Measurements from ENCODE around the gene DENND6B.

DENND6B gene

DNA sequence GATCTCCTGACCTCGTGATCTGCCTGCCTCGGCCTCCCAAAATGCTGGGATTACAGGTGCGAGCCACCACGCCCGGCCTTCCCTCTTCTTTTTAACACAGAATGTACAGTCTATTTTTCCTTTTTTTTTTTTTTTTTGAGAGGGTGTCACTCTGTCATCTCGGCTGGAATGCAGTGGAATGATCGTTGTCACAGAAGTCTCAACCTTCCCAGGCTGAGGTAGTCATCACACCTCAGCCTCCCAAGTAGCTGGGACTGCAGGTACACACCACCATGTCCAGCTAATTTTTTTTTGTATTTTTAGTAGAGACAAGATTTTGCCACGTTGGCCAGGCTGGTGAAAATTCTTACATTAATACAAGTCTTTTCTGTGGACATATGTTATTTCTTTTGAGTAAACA is 29.4 kb upstream of the DENND6B start:
- ChIA-PET POLR2A (no interaction called here), CTCF (no interaction called here)
- TF ChIP-seq FOXA1 (IDR thresholded peaks at IDR 0.05) = no peak
- no peak for DNase-seq (ENCODE audit: extremely low spot score)

DNA sequence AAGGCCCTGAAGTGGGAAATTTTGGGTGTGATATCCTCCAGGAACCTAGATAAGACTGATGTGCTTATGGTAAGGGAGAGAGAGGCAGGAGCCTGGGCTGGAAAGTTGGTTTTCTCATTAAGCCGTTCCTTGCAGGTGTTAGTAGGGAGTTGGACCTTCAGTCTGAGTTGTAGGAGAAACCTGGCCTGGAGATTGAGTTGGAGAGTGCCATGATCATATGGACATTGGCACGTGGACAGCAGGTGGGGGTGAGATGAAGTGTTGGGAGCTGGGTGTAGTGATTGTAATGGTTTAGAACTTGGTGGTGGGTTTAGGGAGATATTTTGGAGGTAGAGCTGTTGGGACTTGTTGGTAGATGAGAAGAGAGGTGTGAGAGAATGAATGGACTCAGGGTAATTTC is 21.2 kb upstream of the DENND6B start:
- CTCF ChIA-PET = no interaction called here
- TF ChIP-seq TARDBP (IDR thresholded peaks at IDR 0.05) (no peak), NFRKB (IDR thresholded peaks at IDR 0.05) (no peak), LEF1 (IDR thresholded peaks at IDR 0.05; ENCODE audit: borderline replicate concordance) (no peak), HDGF (IDR thresholded peaks at IDR 0.05; ENCODE audit: borderline replicate concordance) (no peak), SUZ12 (IDR thresholded peaks at IDR 0.05) (no peak), FOXK2 (IDR thresholded peaks at IDR 0.05) (no peak), ARNT (IDR thresholded peaks at IDR 0.05) (no peak), ZNF384 (IDR thresholded peaks at IDR 0.05) (no peak), CTBP1 (IDR thresholded peaks at IDR 0.05; ENCODE audit: borderline replicate concordance) (no peak), ELF4 (IDR thresholded peaks at IDR 0.05) (no peak), L3MBTL2 (conservative IDR thresholded peaks at IDR 0.05) (no peak)
- TF ChIP-seq, protein P1, sequence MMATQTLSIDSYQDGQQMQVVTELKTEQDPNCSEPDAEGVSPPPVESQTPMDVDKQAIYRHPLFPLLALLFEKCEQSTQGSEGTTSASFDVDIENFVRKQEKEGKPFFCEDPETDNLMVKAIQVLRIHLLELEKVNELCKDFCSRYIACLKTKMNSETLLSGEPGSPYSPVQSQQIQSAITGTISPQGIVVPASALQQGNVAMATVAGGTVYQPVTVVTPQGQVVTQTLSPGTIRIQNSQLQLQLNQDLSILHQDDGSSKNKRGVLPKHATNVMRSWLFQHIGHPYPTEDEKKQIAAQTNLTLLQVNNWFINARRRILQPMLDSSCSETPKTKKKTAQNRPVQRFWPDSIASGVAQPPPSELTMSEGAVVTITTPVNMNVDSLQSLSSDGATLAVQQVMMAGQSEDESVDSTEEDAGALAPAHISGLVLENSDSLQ (IDR thresholded peaks at IDR 0.05) = no peak
- no peak for DNase-seq (ENCODE audit: extremely low spot score)
- POLR2A ChIA-PET = no interaction called here

DNA sequence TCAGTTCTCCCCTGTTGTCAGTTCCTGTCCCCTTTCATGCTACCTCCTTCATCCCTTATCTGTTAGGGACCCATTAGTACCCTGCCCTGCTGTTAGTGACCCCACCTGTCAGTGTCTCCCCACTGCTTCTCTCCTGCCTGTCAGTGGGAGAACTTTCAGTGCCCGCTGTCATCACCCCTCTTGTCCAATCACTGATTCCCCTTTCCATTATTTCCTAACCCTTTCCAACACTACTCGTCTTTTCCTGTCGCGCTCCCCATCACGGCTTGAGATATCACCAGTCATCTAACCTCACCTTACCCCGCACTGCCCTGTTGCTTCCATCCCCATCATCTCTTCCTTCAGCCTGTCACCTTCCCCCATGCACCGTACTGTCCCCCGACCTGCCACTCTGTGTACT is 20.3 kb upstream of the DENND6B start:
- CTCF ChIA-PET = no interaction called here
- TF ChIP-seq SUZ12 (IDR thresholded peaks at IDR 0.05) (no peak), FOXA1 (IDR thresholded peaks at IDR 0.05) (no peak), HDGF (IDR thresholded peaks at IDR 0.05; ENCODE audit: borderline replicate concordance) (no peak), FOXM1 (IDR thresholded peaks at IDR 0.05; ENCODE audit: borderline replicate concordance) (no peak), ELF4 (IDR thresholded peaks at IDR 0.05) (no peak), NFRKB (IDR thresholded peaks at IDR 0.05) (no peak), SP1 (IDR thresholded peaks at IDR 0.05) (no peak), CTBP1 (IDR thresholded peaks at IDR 0.05; ENCODE audit: borderline replicate concordance) (no peak), L3MBTL2 (conservative IDR thresholded peaks at IDR 0.05) (no peak), BHLHE40 (IDR thresholded peaks at IDR 0.05; ENCODE audit: borderline replicate concordance) (no peak), FOXK2 (IDR thresholded peaks at IDR 0.05) (no peak)
- TF ChIP-seq, protein P1 (IDR thresholded peaks at IDR 0.05) = no peak
- DNase-seq (ENCODE audit: extremely low spot score) = no peak
- POLR2A ChIA-PET = no interaction called here

DNA sequence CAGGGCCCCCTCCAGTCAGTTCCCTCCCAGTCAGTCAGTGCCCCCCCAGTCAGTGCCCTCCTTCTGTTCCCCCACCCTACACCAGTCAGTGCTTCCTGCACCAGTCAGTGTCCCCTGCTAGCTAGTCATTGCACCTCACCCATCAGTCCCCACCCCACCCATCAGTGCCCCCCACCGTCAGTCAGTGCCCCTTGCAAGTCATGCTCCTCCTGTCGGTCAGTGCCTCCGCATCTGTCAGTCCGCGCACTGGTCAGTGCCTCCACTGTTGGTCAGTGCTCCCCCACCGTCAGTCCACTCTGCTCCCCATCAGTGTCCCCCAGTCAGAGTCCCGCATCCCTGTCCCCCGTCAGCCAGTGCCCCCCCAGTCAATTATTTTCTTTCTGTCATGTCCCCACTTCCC is 19.7 kb upstream of the DENND6B start:
- ChIA-PET CTCF (no interaction called here), POLR2A (no interaction called here)
- no peak for DNase-seq (ENCODE audit: extremely low spot score)
- TF ChIP-seq, protein P1 (IDR thresholded peaks at IDR 0.05) = no peak
- TF ChIP-seq SP1 (IDR thresholded peaks at IDR 0.05) (no peak), FOXA1 (IDR thresholded peaks at IDR 0.05) (no peak), FOXK2 (IDR thresholded peaks at IDR 0.05) (no peak), TARDBP (IDR thresholded peaks at IDR 0.05) (no peak), ARNT (IDR thresholded peaks at IDR 0.05) (no peak), LEF1 (IDR thresholded peaks at IDR 0.05; ENCODE audit: borderline replicate concordance) (no peak), HDGF (IDR thresholded peaks at IDR 0.05; ENCODE audit: borderline replicate concordance) (no peak), NFRKB (IDR thresholded peaks at IDR 0.05) (no peak), BHLHE40 (IDR thresholded peaks at IDR 0.05; ENCODE audit: borderline replicate concordance) (no peak), CTBP1 (IDR thresholded peaks at IDR 0.05; ENCODE audit: borderline replicate concordance) (no peak), SUZ12 (IDR thresholded peaks at IDR 0.05) (no peak), ELF4 (IDR thresholded peaks at IDR 0.05) (no peak), FOXM1 (IDR thresholded peaks at IDR 0.05; ENCODE audit: borderline replicate concordance) (no peak)

DNA sequence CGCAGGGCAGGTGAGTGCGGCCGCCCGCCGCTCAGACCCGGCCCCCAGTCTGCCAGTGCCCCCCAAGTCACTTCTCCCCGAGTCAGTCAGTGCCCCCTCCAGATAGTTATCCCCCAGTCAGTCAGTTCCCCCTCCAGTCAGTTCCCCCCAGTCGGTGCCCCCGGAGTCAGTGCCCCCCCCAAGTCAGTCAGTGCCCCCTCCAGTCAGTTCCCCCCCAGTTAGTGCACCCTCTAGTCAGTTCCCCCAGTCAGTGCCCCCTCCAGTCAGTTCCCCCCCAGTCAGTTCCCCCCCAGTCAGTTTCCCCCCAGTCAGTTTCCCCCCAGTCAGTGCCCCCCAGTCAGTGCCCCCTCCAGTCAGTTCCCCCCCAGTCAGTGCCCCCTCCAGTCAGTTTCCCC is 16.7 kb upstream of the DENND6B start:
- no peak for TF ChIP-seq SP1 (IDR thresholded peaks at IDR 0.05)
- TF ChIP-seq L3MBTL2 (conservative IDR thresholded peaks at IDR 0.05) = no peak
- TF ChIP-seq FOXK2 (IDR thresholded peaks at IDR 0.05) = no peak
- TF ChIP-seq FOXM1 (IDR thresholded peaks at IDR 0.05; ENCODE audit: borderline replicate concordance) = no peak
- TF ChIP-seq CTBP1 (IDR thresholded peaks at IDR 0.05; ENCODE audit: borderline replicate concordance) = no peak
- no peak for TF ChIP-seq LEF1 (IDR thresholded peaks at IDR 0.05; ENCODE audit: borderline replicate concordance)
- ChIA-PET CTCF (no interaction called here), POLR2A (no interaction called here)
- DNase-seq (ENCODE audit: extremely low spot score) = no peak

DNA sequence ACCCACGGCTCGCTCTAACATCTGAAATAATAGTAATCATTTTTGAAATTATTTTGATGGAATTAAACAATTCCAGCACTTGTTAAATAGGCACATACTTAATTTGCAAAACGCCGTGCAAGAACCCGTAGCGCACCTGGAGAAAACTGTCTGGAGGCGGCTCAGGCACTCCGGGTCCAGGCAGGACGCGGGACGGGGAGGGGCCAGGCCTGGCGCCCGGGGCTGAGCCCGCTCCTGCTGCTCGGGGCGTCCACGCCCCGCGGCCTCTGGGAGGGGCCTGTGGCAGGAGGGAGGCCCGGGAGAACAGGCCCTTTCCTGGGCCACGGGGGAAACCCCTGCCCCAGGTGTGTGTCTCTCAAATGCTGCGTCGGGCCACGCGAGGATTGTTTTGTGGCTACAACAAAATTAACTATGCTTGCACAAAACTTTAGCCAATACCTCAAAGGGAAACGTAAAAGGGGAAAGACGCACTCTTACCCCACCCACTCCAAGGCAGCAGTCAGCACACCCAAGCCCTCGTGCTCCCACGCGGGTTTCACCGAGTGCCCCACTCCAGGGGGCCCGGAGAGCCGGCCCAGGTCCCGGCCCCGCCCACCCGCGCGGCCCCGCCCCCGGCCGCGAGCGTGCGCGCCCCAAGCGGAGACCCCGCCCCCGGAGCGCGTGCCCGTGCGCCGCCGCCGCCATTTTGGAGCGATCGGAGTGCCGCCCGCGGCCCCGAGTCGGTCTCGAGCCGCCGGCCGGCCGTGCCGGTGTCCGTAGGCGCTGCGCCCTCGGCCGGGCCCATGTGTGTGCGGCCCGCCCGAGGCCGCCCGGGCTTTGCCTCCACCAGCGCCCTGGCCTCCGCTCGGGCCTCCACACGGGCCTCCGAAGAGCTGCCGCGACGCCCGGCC is 16.1 kb upstream of the DENND6B start, which contains the start of gene PPP6R2:
PPP6R2 (plus strand) TSS at position 677 of the 890 bp plus-strand sequence. CDS start 50,582 bp downstream, outside the sequence.
- CTCF ChIA-PET = interaction anchor here (0.6 to 1.5 kb wide), 7 partner anchors 14 to 110 kb away, joined by 3 to 6 read pairs (median 4); no protein-coding TSS in a partner anchor
- POLR2A ChIA-PET = interaction anchor here (0.9 kb wide), 1 partner anchor 15 kb away, joined by 3 read pairs; no protein-coding TSS in a partner anchor
- TF ChIP-seq FOXA1 (IDR thresholded peaks at IDR 0.05) (no peak), L3MBTL2 (conservative IDR thresholded peaks at IDR 0.05) (peak; percentile 80), TARDBP (IDR thresholded peaks at IDR 0.05) (0 out of 2 replicates have a peak, but pooled peaks have one; percentile 55), NFRKB (IDR thresholded peaks at IDR 0.05) (no peak), SUZ12 (IDR thresholded peaks at IDR 0.05) (no peak)
- peak; percentile 93 for DNase-seq (ENCODE audit: extremely low spot score)
